ENCODE data around the gene CD99.
A peak's percentile ranks its signal among the peaks of the same experiment; 100 is the strongest.
"Not testable (repeated sequence)": the region's sequence is repeated elsewhere in the genome, so short reads cannot be mapped to it uniquely, and the experiment has no call there.

CD99 gene

DNA sequence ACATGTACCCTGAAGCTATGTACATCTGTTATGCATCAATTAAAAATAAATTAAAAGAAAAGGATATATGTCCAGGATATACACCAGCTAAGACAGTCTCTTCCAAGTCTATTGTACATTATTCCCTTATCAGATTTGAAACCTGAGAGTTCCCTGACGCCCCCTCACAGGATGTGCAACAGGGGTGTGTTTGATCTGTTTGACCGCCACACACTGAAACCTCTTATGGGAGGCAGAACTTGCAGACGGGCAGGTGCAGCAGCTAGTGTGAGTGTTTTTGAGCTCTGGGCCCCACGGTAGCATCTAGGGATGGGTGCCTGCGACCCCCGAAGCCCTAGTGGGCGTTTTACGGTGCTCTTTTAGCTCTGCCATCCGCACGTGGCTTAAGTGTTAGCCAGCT lies 65.5 kb downstream of the CD99 start:
- Histone ChIP-seq H3K27ac (no peak overlapping the region), H3K4me3 (no peak overlapping the region)

DNA sequence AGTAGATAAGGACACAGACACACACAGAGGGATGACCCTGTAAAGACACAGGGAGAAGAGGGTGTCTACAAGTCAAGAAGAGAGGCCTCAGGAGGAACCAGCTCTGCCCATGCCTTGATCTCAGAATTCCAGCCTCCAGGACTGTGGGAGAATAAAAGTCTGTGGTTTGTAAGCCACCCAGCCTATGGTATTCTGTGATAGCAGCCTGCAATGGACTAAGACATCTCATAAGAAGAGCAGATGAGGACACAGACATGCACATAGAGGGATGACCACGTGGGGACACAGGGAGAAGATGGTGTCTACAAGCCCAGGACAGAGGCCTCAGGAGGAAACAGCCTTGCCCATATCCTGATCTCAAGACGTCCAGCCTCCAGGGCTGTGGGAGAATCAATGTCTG lies 70.2 kb downstream of the CD99 start:
- Histone ChIP-seq H3K4me3 (no peak overlapping the region), H3K27ac (no peak overlapping the region)

DNA sequence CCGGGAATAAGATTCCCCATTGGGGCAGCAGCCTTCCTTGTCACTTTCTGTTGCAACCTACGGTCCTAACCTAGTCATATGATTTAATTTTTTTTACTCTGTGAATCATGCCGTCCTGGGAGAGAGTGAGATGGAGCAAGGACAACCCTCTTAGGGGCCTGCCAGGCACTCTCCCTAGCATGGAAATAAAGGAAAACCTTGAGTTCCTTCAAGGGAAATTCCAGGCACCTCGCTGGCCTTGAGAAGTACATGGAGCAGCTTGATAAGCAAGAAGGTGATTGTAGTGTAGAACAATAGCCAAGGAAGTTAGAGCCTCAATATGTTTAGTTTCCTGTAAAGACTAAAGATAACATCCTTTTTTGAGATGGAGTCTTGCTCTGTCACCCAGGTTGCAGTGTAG lies 71.6 kb downstream of the CD99 start:
- not testable (repeated sequence) for H3K4me3 ChIP-seq, H3K27ac ChIP-seq

DNA sequence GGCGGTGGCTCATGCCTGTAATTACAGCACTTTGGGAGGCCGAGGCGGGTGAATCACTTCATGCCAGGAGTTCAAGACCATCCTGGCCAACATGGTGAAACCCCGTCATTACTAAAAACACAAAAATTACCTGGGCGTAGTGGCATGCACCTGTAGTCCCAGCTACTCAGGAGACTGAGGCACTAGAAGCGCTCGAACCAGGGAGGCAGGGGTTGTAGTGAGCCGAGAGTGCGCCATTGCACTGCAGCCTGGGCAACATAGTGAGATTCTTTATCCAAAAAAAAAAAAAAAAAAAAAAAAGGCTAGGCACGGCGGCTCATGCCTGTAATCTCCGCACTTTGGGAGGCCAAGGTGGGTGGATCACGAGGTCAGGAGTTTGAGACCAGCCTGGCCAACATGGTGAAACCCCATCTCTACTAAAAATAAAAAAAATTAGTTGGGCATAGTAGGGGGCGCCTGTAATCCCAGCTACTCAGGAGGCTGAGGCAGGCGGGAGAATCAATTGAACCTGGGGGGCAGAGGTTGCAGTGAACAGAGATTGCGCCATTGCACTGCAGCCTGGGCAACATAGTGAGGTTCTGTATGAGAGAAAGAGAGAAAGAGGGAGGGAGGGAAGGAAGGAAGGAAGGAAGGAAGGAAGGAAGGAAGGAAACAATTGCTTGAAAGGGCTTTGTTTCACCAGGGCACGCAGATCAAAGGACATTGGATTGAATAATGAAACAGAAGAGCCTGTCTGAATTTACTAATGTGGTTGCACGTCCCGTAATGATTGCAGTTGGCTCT lies 73.9 kb downstream of the CD99 start:
- H3K27ac ChIP-seq = peak overlapping the region in 2 of 21 experiments; percentile 11 to 83
- not testable (repeated sequence) for H3K4me3 ChIP-seq

DNA sequence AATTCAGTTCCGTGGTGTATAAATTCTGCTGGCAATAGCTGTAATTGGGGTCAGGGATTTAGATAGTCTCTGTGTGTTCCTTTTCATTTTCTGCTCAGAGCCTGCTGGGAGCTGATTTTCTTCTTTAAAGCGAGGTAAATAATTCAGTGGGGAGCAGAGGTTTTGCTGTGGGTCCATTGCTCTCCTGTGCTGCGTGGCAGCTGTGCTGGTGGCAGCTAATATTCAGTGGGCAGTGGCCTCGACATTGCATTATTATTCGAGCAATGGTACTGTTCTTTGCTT lies 74.4 kb downstream of the CD99 start:
- Histone ChIP-seq H3K4me3 (no peak overlapping the region), H3K27ac (peak overlapping the region in 2 of 21 experiments; percentile 11 to 83)

DNA sequence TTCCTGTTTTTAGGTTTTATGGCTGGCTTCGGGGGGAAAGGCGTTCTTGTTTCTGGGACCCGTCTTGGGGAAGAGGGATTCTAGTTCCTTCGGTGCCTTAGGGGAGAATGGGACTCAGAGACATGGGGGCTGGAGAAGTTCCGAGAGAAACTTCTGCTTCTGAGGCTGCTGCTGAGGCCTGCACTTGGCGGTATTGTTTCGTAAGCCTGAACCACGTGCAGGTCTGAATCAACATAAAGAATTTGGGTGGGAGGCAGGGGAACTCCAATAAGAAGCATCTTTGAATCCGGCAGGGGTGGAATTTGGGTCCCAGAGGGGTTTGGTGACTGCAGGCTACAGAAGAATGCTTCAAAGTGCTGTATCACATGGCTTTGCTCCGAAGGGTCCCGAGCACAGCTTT lies 75.8 kb downstream of the CD99 start:
- H3K4me3 ChIP-seq = no peak overlapping the region
- peak overlapping the region in 17 of 21 experiments; percentile 15 to 84 (median 73) for H3K27ac ChIP-seq

DNA sequence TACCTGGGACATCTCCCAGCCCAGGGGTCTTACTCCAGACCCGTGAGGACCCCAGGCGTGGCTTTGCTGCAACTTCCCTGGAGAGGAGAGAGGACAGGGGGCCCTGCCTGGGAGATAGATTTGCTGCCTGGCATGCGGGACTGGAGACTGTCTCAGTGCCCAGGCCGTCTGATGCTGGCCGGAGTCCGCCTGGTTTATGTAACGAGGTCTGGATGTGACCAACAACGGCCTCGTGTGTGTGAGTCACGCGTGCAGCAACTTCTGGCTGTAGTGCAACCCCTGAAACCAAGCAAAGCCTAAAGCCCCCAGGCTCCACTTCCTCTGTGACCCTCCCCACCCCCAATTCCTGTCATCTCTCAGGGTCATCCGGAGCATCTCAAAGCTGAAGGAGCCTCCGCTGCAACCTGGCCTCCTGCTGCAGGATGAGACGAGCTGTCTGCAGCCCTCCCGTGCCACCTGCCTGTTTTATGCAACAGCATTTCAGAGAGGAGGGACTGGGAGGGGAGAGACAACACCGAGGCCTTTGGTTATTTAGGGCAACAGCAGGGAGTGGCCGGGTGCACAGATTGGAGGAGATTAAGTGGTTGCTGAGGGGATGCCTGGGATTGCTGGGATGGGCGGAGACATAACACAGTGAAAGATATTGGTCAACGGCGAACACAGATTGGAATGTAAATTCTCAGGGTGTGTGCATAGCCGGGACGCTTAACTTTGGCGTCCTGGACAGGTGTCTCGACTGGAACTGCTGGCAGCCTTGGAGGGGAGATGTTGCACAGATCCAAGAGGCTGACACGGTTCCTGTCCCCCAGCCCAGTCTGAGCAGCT lies 76.7 kb downstream of the CD99 start:
- H3K27ac ChIP-seq = peak overlapping the region in 16 of 21 experiments; percentile 15 to 84 (median 74)

DNA sequence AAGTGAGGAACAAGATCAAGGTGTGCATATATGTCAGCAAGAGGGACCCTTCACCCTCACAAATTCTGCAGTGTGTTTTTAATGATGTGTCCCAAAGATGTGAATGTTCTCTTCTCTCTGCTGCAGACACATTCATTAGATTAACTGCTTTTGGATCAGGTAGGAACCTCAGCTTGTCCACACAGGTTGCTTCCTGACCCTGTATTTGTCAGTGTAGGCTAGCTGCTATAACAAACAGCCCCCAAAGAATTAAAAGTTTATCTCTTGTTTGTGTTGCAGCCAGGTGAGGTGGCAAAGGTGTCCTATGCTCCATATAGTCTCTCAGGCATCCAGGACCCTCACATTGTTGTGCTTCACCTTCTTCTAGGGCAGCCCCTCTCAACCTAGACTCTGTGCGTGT lies 78.5 kb downstream of the CD99 start:
- H3K27ac ChIP-seq = no peak overlapping the region

More for the DNA sequence above, 76.7 kb downstream of the CD99 start:
- H3K4me3 ChIP-seq = no peak overlapping the region

DNA sequence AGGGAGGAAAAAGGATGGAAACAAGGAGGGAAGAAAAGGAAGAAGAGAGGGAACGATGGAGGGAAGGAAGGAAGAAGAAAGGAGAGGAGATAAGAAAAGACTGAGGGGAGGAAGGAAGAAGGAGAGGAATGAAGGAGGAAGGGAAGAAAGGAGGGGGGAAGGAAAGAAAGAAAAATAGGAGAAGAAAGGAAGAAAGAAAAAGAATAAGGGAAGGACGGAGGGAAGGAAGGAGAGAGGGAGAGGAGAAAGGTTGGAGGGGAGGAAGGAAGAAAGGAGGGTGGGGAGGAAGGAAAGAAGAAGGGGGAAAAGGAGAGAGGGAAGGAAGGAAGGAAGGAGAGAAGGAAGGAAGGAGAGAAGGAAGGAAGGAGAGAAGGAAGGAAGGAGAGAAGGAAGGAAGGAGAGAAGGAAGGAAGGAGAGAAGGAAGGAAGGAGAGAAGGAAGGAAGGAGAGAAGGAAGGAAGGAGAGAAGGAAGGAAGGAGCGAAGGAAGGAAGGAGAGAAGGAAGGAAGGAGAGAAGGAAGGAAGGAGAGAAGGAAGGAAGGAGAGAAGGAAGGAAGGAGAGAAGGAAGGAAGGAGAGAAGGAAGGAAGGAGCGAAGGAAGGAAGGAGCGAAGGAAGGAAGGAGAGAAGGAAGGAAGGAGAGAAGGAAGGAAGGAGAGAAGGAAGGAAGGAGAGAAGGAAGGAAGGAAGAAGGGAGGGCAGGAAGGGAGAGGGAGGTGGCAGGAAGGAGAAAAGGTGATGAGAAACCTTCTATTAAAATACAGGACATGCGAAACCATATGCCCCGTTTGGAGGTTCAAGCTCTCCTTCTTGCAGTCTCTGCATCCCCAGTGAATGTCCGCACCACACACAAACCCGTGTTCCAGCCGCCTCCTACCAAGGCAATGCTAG lies 82.3 kb downstream of the CD99 start:
- H3K4me3 ChIP-seq = not testable (repeated sequence)

More for the DNA sequence above, 78.5 kb downstream of the CD99 start:
- no peak overlapping the region for H3K4me3 ChIP-seq

DNA sequence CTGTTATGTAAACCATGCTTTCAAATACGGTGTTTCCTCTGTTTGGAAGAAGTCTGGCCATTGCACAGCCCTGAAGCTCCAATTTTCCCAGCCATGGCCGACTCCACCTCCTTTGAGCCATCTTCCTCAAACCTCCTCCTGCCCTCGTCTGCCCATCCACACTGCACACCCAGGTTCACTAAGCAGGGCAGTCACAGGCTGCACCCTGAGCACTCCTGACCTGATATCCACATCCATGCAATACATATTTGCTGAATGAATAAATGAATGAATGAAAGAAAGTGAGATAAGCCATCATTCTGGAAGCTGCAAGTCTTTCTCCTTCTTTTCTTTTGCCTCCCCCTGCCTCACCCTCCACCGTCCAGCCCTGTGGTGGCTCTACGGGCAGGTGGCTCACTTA lies 83.0 kb downstream of the CD99 start:
- no peak overlapping the region for H3K4me3 ChIP-seq

More for the DNA sequence above, 82.3 kb downstream of the CD99 start:
- H3K27ac ChIP-seq = not testable (repeated sequence)

DNA sequence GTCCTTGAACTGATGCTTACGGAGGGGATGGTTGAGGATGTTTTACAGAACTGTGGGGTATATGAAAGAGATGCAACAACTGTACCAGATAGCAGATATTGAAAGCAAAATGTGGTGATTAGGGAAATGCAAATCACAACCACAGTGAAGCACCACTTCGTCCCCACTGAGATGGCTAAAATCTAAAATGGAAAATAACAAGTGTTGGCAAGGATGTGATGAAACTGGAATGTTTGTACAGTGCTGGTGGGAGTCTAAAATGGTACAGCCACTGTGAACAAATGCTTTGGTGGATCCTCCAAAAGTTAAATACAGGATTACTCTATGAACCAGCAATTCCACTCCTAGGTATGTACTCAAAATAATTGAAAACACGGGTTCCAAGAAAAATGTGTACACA lies 83.7 kb downstream of the CD99 start:
- H3K4me3 ChIP-seq = no peak overlapping the region
- no peak overlapping the region for H3K27ac ChIP-seq

More for the DNA sequence above, 83.0 kb downstream of the CD99 start:
- H3K27ac ChIP-seq = no peak overlapping the region

DNA sequence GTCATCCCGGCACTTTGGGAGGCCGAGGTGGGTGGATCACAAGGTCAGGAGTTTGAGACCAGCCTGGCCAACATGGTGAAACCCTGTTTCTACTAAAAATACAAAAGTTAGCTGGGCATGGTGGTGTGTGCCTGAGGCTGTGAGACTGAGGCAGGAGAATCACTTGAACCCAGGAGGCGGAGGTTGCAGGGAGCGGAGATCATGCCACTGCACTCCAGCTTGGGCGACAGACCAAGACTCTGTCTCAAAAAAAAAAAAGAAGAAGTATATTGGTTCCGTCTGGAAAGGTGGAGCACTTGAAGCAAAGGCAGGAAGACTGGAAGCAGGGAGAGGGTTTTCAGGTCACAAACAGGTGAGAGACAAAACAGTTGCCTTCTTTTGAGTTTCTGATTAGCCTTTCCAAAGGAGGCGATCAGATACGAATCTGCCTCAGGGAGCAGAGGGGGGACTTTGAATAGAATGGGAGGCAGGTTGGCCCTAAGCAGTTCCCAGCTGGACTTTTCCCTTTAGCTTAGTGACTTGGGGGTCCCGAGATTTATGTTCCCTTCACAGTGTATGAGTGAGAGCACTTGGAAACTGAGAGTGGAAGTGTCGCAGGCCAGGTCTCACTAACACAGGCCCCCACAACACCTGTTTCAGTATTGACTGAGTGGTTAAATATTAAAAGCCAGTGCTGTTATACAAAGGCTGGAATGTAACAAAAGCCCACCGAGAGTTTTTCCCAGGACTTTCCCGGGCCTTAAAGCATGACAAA lies 89.6 kb downstream of the CD99 start:
- not testable (repeated sequence) for H3K27ac ChIP-seq, H3K4me3 ChIP-seq

DNA sequence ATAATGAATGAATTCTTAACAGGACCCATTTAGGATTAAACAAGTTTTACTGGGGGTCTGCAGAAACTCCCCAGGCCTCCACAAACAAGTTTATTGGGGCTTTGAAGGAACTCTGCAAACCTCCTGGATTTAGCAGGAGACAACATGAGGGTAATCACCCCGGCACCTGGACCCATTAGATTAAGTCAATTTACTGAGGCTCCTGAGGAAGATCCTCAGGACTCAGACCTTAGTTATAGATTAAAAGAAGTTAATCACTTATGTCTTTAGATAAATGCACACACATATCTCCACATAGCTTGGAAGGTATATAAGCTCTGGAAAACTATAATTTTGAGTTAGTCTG lies 90.1 kb downstream of the CD99 start:
- no peak overlapping the region for H3K27ac ChIP-seq
- no peak overlapping the region for H3K4me3 ChIP-seq

DNA sequence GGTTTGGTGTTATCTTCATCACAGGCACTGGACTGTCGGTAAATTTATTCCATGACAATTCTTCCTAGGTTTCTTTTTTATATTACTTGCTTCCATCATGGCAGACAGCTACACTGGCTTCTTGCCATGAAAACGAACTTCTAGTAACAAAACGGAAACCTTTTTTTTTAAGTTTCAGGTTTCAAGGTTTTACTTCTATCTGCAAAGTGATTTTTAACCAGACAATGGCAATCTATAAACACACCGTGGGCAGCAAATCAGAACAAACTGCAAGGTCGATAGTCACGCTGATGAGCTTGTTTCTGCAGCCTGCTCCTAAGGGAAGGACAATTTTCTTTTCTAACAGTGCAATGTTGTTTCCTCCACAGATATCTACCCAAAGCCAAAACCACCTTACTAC lies 90.6 kb downstream of the CD99 start:
- Histone ChIP-seq H3K27ac (no peak overlapping the region), H3K4me3 (no peak overlapping the region)

DNA sequence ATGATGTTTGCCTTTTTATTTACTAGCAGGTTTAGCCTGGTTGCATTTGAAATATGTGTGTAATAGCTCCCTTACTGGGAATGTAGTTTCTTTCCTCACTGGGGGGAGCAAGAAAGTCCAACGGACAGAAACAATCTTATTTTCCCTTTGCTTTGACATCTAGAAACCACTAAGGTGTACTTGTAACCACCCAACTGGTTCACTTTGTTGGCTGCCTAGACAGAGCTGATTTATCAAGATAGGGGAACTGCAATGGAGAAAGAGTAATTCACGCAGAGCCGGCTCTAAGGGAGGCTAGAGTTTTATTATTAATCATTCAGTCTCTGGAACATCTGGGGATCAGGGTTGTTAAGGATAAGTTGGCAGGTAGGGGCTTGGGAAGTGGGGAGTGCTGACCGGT lies 91.1 kb downstream of the CD99 start:
- H3K4me3 ChIP-seq = no peak overlapping the region
- no peak overlapping the region for H3K27ac ChIP-seq

DNA sequence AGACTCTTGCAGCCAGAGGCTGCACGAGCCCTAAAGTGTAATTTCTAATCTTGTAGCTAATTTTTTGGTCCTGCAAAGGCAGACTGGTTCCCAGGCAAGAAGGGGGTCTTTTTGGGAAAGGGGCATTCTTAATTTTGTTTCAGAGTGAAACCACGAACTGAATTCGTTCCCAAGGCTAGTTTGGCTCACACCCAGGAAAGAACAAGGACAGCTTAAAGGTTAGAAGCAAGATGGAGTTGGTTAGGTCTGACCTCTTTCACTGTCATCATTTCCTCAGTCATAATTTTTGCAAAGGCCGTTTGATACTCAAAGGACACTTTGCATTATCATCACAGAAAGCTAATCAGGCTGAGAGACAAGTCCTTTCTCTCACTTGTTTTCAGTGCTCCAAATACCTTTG lies 91.7 kb downstream of the CD99 start:
- Histone ChIP-seq H3K4me3 (no peak overlapping the region), H3K27ac (no peak overlapping the region)

DNA sequence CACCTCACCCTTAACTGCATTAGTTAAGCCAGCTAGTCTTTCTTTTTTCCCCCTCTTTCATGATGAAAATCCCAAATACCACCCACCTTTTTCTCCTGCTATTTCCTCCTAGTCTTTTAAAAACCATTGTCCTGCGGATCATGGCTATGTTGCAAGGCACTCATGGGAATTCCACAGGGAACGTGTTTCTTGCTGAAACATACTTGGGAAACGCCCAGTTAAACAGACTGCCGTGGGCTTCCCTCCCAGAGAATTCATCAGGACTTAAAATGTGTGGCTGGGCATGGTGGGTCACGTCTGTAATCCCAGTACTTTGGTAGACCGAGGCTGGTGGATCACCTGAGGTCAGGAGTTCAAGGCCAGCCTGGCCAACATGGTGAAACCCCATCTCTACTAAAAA lies 92.9 kb downstream of the CD99 start:
- Histone ChIP-seq H3K27ac (peak overlapping the region in 1 of 21 experiments; percentile 16), H3K4me3 (no peak overlapping the region)

DNA sequence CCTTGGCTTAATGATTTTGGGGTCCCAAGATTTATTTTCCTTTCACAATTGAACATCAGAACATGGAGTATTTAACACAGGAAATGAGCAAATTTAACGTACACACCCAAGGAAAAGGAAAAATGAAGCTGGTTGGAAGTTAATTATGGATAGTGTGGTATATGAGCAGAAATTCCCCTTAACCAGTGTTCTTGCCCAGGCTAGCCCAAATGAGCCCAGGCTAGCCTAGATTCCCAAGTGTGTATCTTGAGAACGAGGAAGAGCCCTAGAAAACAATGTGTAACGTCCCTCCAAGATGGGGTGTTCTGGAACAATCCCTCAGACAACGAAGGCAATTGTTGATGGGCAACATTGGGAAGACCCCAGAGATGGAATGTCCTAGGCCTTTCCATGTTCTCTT lies 94.4 kb downstream of the CD99 start:
- no peak overlapping the region for H3K27ac ChIP-seq
- H3K4me3 ChIP-seq = no peak overlapping the region

DNA sequence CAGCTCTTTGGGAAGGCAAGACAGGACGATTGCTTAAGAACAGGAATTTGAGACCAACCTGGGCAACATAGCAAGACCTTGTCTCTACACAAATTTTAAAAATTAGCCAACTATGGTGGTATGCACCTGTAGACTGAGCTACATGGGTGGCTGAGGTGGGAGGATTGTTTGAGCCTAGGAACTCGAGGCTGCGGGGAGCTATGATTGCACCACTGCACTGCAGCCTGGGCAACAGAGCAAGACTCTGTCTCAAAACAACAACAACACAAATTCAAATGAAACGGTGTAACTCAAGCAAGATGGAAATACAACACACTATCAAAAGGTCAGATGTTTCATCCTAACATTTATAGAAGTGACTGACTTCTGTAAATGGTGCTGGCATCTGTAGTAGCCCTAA lies 97.9 kb downstream of the CD99 start:
- no peak overlapping the region for H3K4me3 ChIP-seq
- no peak overlapping the region for H3K27ac ChIP-seq

DNA sequence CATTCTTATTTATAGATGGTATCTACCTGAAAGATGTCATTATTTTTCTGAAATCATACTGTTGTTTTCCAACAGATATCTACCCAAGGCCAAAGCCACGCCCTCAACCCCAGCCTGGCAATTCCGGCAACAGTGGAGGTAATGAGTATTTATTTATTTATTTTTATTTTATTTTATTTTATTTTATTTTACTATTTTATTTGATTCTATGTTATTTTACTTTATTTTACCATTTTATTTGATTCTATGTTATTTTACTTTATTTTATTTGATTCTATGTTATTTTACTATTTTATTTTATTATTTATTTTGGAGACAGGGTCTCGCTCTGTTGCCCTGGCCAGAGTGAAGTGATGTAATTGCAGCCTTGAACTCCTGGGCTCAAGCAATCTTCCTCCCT lies 98.5 kb downstream of the CD99 start:
- no peak overlapping the region for H3K4me3 ChIP-seq
- no peak overlapping the region for H3K27ac ChIP-seq
